ENCODE measurements around the gene GLRX5.

The GLRX5 gene

GRCh38 chr14:95518045-95518751, 16.7 kb upstream of the GLRX5 start:
- DNase-seq (ENCODE audit: low spot score): peak; percentile 50

GRCh38 chr14:95519699-95520098, 15.2 kb upstream of the GLRX5 start:
- DNase-seq (ENCODE audit: low spot score): peak; percentile 92

GRCh38 chr14:95520346-95520745, 14.5 kb upstream of the GLRX5 start:
- peak; percentile 62 for DNase-seq (ENCODE audit: low spot score)

GRCh38 chr14:95521001-95521400, 13.8 kb upstream of the GLRX5 start:
- no peak for DNase-seq (ENCODE audit: low spot score)

- DNase-seq (ENCODE audit: low spot score): no peak
These were observed 12.7 kb upstream of the GLRX5 start for GRCh38 chr14:95522116-95522515.

- DNase-seq (ENCODE audit: low spot score): no peak
These were observed 12.3 kb upstream of the GLRX5 start for GRCh38 chr14:95522556-95522955.

- DNase-seq (ENCODE audit: low spot score): peak; percentile 85
These were observed 11.6 kb upstream of the GLRX5 start for GRCh38 chr14:95523051-95523814.

GRCh38 chr14:95523815-95524448, 10.9 kb upstream of the GLRX5 start:
- peak; percentile 69 for DNase-seq (ENCODE audit: low spot score)

GRCh38 chr14:95524706-95525512, 9.9 kb upstream of the GLRX5 start:
- no peak for DNase-seq (ENCODE audit: low spot score)

- DNase-seq (ENCODE audit: low spot score): no peak
These were observed 8.9 kb upstream of the GLRX5 start for GRCh38 chr14:95525999-95526398.

GRCh38 chr14:95526483-95527386, 8.1 kb upstream of the GLRX5 start:
- DNase-seq (ENCODE audit: low spot score): no peak

GRCh38 chr14:95527387-95528002, 7.4 kb upstream of the GLRX5 start:
- peak; percentile 72 for DNase-seq (ENCODE audit: low spot score)

GRCh38 chr14:95529216-95529615, 5.6 kb upstream of the GLRX5 start:
- DNase-seq (ENCODE audit: low spot score): no peak

- no peak for DNase-seq (ENCODE audit: low spot score)
These were observed 4.2 kb upstream of the GLRX5 start for GRCh38 chr14:95530473-95531276.

- no peak for DNase-seq (ENCODE audit: low spot score)
These were observed 3.4 kb upstream of the GLRX5 start for GRCh38 chr14:95531473-95531872.

- no peak for DNase-seq (ENCODE audit: low spot score)
These were observed 2.9 kb upstream of the GLRX5 start for GRCh38 chr14:95531969-95532368.

- no peak for DNase-seq (ENCODE audit: low spot score)
These were observed 1.4 kb upstream of the GLRX5 start for GRCh38 chr14:95533391-95533821.

- no peak for DNase-seq (ENCODE audit: low spot score)
These were observed 1.0 kb upstream of the GLRX5 start for GRCh38 chr14:95533822-95534221.

GRCh38 chr14:95535226-95536021, 574 bp downstream of the GLRX5 start:
- no peak for DNase-seq (ENCODE audit: low spot score)
